HepG2 (cell line): ENCODE results near the gene MCC. TPM values are rescaled to one million over a fixed set of nuclear protein-coding genes. Genes with fewer than 3 reads are reported as not detected.

ENCODE experiments used
- ARID5B ChIP-seq: IDR thresholded peaks from 2 replicates; pipeline ENCODE4 v1.4.0; 2020; ENCODE audit warnings: mild to moderate bottlenecking, missing genetic modification reagents
- ASH2L ChIP-seq: fragments of 300-600, 200-600 bp; sonication (generic); IDR thresholded peaks from 2 replicates; pipeline ENCODE4 v1.7.0; 2017; ENCODE audit warnings: low read depth, mild to moderate bottlenecking, moderate library complexity, mixed read lengths, low read length; ENCODE audit not compliant: insufficient read length
- FOXP1 ChIP-seq, 2 experiments: fragments of 450-650 bp in 1 of 2; IDR thresholded peaks; 2 replicates each; pipeline ENCODE4 v1.6.1; 2017 to 2018; ENCODE audit warnings: antibody characterized with exemption in 1 of 2
- NFIC ChIP-seq: IDR thresholded peaks from 2 replicates; pipeline ENCODE4 v1.6.1; 2012; ENCODE audit warnings: mild to moderate bottlenecking, low read length, inconsistent platforms
- RCOR2 ChIP-seq: IDR thresholded peaks from 2 replicates; pipeline ENCODE4 v1.6.1; 2016; ENCODE audit warnings: missing biosample characterization, missing genetic modification reagents
- SMARCE1 ChIP-seq: fragments of 450-650 bp; IDR thresholded peaks from 2 replicates; pipeline ENCODE4 v1.6.1; 2017; ENCODE audit warnings: borderline replicate concordance
- SOX13 ChIP-seq, 3 experiments: fragments of 450-650 bp in 1 of 3; sonication (generic) in 1 of 3; formaldehyde crosslinking in 1 of 3; IDR thresholded peaks in 2 of 3; conservative IDR thresholded peaks in 1 of 3; 2 replicates each; pipeline versions ENCODE4 v1.5.0 to v1.6.1; 2016 to 2020; ENCODE audit warnings: antibody characterized with exemption in 1 of 3, mild to moderate bottlenecking in 1 of 3, missing compliant biosample characterization in 1 of 3, missing genetic modification reagents in 1 of 3, moderate library complexity in 1 of 3
- SOX5 ChIP-seq: IDR thresholded peaks from 2 replicates; pipeline ENCODE4 v1.6.1; 2016; ENCODE audit warnings: borderline replicate concordance
- TEAD3 ChIP-seq: optimal IDR thresholded peaks from 2 replicates; pipeline ENCODE3; 2016; ENCODE audit warnings: borderline replicate concordance
- ZBTB33 ChIP-seq: sonication (generic); formaldehyde crosslinking; IDR thresholded peaks from 2 replicates; pipeline ENCODE4 v1.4.0; 2020; ENCODE audit warnings: missing genetic modification reagents
- ZNF317 ChIP-seq: sonication (generic); formaldehyde crosslinking; IDR thresholded peaks from 2 replicates; pipeline ENCODE4 v1.5.0; 2020; ENCODE audit warnings: mild to moderate bottlenecking, missing genetic modification reagents
- ZNF331 ChIP-seq: sonication (generic); formaldehyde crosslinking; IDR thresholded peaks from 2 replicates; pipeline ENCODE4 v1.4.0; 2020; ENCODE audit warnings: missing genetic modification reagents
- ZNF362 ChIP-seq: sonication (generic); formaldehyde crosslinking; IDR thresholded peaks from 2 replicates; pipeline ENCODE4 v1.4.0; 2020; ENCODE audit warnings: missing genetic modification reagents, mild to moderate bottlenecking, borderline replicate concordance
- ZNF503 ChIP-seq: sonication (generic); formaldehyde crosslinking; IDR thresholded peaks from 2 replicates; pipeline ENCODE4 v1.4.0; 2020; ENCODE audit warnings: missing genetic modification reagents
- ZNF790 ChIP-seq: sonication (generic); formaldehyde crosslinking; IDR thresholded peaks from 2 replicates; pipeline ENCODE4 v1.8.0; 2022; ENCODE audit warnings: missing genetic modification reagents, mild to moderate bottlenecking, borderline replicate concordance
- ZNF800 ChIP-seq: sonication (generic); formaldehyde crosslinking; IDR thresholded peaks from 2 replicates; pipeline ENCODE4 v1.4.0; 2020; ENCODE audit warnings: missing genetic modification reagents
- polyA plus RNA-seq, 8 experiments: library from polyadenylated mRNA; depleted of rRNA in 3 of 8; stranded (reverse) in 7 of 8; unstranded in 1 of 8; fragments of >200 nt; fragmentation: Illumina TruSeq in 4 of 8; extraction: Trizol in 4 of 8; gene quantifications; 2 replicates each; pipeline versions ENCODE4 v1.2.1 to v1.2.3, GENCODE V29; 2011 to 2016; ENCODE audit warnings: low read depth in 4 of 8, missing spikeins in 1 of 8, mixed read lengths in 1 of 8; ENCODE audit not compliant: insufficient read depth in 1 of 8
- total RNA-seq, 5 experiments: library from RNA; depleted of rRNA; stranded (reverse); fragments of >200 nt; fragmentation: Illumina TruSeq; extraction: Trizol; gene quantifications; 2 replicates each; pipeline ENCODE4 v1.2.3, GENCODE V29; 2016; ENCODE audit warnings: low read depth in 1 of 5

The MCC gene
- total and polyA plus RNA-seq, 2 of the 13 experiments (the other 11 are each of a cell fraction or from before 2014, with no cell fraction given): 0.55 to 2.4 TPM

GRCh38 chr5:113020461-113021273 is 467.6 kb downstream of the MCC start (continued):
- TF ChIP-seq ARID5B (CRISPR knock-in tag) (peak; percentile 73), RCOR2 (CRISPR knock-in tag) (peak; percentile 58; the same call in 1 of the 2 replicates), ZNF790 (CRISPR knock-in tag) (no peak), TEAD3 (CRISPR knock-in tag) (peak; percentile 64), FOXP1 (IDR thresholded peaks at IDR 0.05) (no peak), FOXP1 (CRISPR knock-in tag; IDR thresholded peaks at IDR 0.05) (peak; percentile 69; the same call in 1 of the 2 replicates), ZNF362 (CRISPR knock-in tag) (peak; percentile 64; the same call in 1 of the 2 replicates), ZNF800 (CRISPR knock-in tag) (peak; percentile 77; the same call in 1 of the 2 replicates), SOX13 (IDR thresholded peaks at IDR 0.05) (no peak), SOX13 (CRISPR knock-in tag; conservative IDR thresholded peaks at IDR 0.05 in 1 of 2, IDR thresholded peaks at IDR 0.05 in 1 of 2) (peak in 1 of 2 experiments; percentile 88; a peak in 2 of 4 replicates), ZBTB33 (peak; percentile 48; the same call in 1 of the 2 replicates), NFIC (peak; percentile 84), ASH2L (peak; percentile 96), SMARCE1 (0 out of 2 replicates have a peak, but pooled peaks have one; percentile 32), ZNF503 (CRISPR knock-in tag) (peak; percentile 92), SOX5 (CRISPR knock-in tag) (peak; percentile 89), ZNF331 (peak; percentile 3; the same call in 1 of the 2 replicates), ZNF317 (peak; percentile 96)
